IPS-NIHi7 (cell line): ENCODE results near the gene TESK1.
"Not testable (repeated sequence)": the region's sequence is repeated elsewhere in the genome, so short reads cannot be mapped to it uniquely, and the experiment has no call there.

Experiments
- DNase-seq: peaks from one replicate; pipeline ENCODE4 v3.0.0; 2012; ENCODE audit warnings: mixed read lengths; ENCODE audit errors: extremely low spot score

The TESK1 gene

GRCh38 chr9:35615981-35616680 lies 11.1 kb downstream of the TESK1 start:
- peak; percentile 38 for DNase-seq

GRCh38 chr9:35616681-35617459 lies 11.8 kb downstream of the TESK1 start:
- DNase-seq, result peak; percentile 53

- DNase-seq, result no peak
Measured at GRCh38 chr9:35617548-35617947, 12.5 kb downstream of the TESK1 start.

- DNase-seq, result no peak
Measured at GRCh38 chr9:35618325-35618727, 13.3 kb downstream of the TESK1 start, which contains the start of gene CD72. Gene CD72, minus strand, starts transcription at chr9:35618413. Its CDS starts 110 bp downstream, at chr9:35618303.

- no peak for DNase-seq
Measured at GRCh38 chr9:35618854-35619799, 14.1 kb downstream of the TESK1 start.

DNA sequence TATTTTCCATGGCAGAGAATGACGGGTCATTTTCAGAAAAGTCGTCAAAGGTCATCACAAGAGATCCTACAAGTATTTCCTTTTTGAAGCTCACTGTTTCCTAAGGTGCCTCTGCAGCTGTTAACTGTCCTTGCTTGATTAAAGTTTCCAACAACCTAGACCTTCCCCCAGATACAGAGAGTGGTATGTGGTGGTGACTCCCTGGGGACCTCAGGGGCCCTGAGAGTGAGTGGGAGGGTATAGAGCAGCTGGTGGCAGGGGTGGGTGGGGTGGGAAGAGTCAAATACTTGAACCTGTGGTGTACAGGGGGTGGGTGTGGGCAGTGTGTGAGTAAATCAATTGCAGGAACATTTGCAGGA lies 14.7 kb downstream of the TESK1 start:
- no peak for DNase-seq

DNA sequence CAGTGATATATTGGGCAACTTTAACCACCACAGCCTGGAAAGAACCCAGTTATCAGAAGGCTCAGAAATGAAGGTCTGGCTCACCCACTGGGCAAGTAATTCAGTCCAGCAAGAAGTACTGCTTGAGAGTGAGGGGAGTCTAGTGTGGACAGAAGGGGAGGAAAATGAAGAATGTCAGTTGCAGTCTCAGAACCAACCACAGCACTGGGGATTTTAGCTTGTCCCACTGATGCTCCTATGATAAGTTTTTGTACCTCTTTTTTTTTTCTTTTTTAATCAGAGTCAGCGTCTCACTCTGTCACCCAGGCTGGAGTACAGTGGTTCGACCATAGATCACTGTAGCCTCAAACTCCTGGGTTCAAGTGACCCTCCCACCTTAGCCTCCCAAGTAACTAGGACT lies 22.5 kb downstream of the TESK1 start:
- no peak for DNase-seq

DNA sequence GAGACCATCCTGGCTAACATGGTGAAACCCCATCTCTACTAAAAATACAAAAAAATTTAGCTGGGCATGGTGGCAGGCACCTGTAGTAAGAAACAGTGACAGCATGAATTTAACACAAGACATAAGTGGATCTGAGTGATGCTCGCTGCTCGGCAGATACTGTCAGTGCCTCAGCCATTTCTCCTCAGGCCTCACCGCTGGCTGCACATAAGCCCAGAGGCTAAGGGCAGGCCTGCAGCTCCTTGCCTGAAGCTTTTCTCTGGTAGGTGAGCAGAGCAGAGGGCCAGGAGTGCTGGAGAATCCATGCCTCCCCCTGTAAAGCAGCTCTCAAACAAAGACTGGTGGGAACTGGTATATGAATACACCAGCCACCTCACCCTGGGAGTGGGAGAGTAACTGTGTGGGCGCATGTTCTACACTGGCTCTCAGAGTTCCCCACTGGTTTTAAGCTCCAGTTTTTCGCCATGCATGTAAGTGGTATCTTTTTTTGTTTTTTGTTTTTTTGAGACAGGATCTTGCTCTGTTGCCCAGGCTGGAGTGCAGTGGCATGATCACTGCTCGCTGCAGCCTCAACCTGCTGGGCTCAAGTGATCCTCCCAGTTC lies 23.4 kb downstream of the TESK1 start:
- DNase-seq, result peak; percentile 3

- DNase-seq, result peak; percentile 7
Measured at GRCh38 chr9:35629597-35629996, 24.5 kb downstream of the TESK1 start.

GRCh38 chr9:35635730-35636129 lies 30.7 kb downstream of the TESK1 start:
- DNase-seq, result no peak

- DNase-seq, result no peak
Measured at GRCh38 chr9:35636135-35636876, 31.2 kb downstream of the TESK1 start.

DNA sequence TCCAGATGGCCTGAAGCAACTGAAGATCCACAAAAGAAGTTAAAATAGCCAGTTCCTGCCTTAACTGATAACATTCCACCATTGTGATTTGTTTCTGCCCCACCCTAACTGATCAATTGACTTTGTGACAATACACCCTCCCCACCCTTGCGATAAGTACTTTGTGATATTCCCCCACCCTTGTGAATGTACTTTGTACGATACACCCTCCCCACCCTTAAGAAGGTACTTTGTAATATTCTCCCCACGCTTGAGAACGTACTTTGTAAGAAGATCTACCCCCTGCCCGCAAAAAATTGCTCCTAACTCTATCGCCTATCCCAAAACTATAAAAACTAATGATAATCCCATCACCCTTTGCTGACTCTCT lies 31.8 kb downstream of the TESK1 start:
- DNase-seq, result not testable (repeated sequence)

DNA sequence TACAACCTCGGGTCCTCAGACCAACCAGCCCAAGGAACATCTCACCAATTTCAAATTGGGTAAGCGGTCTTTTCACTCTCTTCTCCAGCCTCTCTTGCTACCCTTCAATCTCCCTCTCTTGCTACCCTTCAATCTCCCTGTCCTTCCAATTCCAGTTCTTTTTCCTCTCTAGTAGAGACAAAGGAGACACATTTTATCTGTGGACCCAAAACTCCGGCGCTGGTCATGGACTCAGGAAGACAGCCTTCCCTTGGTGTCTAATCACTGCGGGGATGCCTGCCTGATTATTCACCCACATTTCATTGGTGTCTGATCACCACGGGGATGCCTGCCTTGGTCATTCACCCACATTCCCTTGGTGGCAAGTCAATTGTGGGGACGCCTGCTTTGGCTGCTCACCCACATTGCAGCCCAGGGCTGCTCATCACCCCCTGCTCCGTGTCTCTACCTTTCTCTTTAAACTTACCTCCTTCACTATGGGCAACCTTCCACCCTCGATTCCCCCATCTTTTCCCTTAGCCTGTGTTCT lies 32.4 kb downstream of the TESK1 start:
- not testable (repeated sequence) for DNase-seq

- DNase-seq, result not testable (repeated sequence)
Measured at GRCh38 chr9:35638751-35639150, 33.7 kb downstream of the TESK1 start.

DNA sequence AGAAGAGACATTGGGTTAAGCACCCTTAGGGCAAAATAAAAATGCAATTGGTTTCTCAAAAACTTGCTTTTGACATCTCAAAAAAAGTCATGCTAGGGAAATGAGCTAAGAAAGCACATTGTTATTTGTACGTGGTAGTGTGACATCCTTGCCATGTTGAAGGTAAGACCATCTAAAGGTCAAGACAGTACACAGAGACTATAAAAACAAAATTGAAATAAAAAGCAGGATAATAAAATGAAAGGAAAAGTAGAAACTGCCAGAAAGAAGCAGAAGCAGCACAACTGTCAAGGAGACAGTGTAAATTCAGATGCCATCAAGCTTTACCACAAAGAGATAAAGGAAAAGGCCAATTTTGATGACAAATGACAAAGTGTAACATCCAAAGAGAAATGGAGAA lies 34.2 kb downstream of the TESK1 start:
- DNase-seq, result not testable (repeated sequence)

DNA sequence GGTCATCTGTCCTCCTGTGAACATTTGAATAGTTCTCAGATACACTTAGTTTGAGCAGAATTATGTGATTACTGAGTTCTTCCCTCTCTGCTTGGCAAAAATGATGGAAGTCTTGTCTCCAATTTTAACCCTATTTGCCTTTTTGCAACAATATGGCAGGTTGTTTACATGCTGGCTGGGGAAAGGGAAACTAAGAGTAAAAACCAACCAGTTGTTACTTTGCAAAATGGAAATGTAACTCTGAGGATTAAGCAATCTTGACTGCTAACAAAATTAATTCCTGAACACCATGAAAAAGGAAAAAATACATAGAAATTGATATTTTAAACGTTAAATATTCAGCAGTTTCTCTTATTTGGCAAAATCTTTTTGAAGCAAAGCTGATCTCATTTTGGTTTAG lies 34.6 kb downstream of the TESK1 start:
- DNase-seq, result no peak

DNA sequence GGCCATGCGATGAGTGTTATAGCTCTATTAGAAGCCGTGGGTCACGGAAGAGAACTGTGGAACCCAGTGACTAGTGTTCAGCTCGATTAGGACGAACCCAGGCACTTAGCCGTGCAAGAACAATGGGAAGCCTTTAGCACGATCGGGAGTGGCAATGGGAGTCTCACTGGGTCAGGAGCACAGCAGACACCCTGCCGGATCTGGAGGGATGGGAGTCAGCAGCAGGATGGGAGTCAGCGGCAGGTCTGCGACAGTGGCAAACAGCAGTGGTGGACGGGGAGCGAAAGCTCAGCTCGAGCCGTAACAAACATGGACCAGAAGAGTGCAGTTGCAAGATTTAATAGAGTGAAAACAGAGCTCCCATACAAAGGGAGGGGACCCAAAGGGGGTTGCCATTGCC lies 35.4 kb downstream of the TESK1 start:
- DNase-seq, result not testable (repeated sequence)

GRCh38 chr9:35641478-35641877 lies 36.4 kb downstream of the TESK1 start:
- DNase-seq, result not testable (repeated sequence)

GRCh38 chr9:35643046-35643445 lies 38.0 kb downstream of the TESK1 start:
- DNase-seq, result no peak

DNA sequence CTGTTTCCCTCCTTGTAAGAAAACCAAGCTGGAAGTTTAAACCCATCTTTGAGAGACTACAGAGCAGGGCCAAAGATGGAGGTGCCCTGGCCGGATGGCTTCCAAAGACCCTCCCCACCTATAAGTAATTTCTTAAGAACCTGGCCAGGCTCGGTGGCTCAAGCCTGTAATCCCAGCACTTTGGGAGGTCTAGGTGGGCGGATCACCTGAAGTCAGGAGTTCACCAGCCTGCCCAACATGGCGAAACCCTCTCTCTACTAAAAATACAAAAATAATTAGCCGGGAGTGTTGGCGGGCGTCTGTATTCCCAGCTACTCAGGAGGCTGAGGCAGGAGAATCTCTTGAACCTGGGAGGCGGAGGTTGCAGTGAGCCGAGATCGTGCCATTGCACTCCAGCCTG lies 40.7 kb downstream of the TESK1 start:
- not testable (repeated sequence) for DNase-seq

- DNase-seq, result peak; percentile 78
Measured at GRCh38 chr9:35646153-35646532, 41.1 kb downstream of the TESK1 start.
